Measurements from ENCODE around the gene TBXA2R.

TBXA2R gene

GRCh38 chr19:3606690-3607289, at the start of gene TBXA2R:
TBXA2R (minus strand) TSS chr19:3606875; CDS start chr19:3600634, 6,241 bp downstream.
- peak within 1 kb of the TSS; percentile 69 for H3K27ac ChIP-seq
- TF ChIP-seq ZFX (IDR thresholded peaks at IDR 0.05; ENCODE audit: borderline replicate concordance) (no peak), CTCF (IDR thresholded peaks at IDR 0.05) (no peak)

- no peak overlapping the region for H3K27ac ChIP-seq
Observed at GRCh38 chr19:3656073-3656746, 49.5 kb upstream of the TBXA2R start.

GRCh38 chr19:3655402-3656072, 48.9 kb upstream of the TBXA2R start:
- H3K27ac ChIP-seq = no peak overlapping the region
- TF ChIP-seq CTCF (IDR thresholded peaks at IDR 0.05) (no peak), ZFX (IDR thresholded peaks at IDR 0.05; ENCODE audit: borderline replicate concordance) (no peak)

More at GRCh38 chr19:3656073-3656746, 49.5 kb upstream of the TBXA2R start:
- no peak for TF ChIP-seq CTCF (IDR thresholded peaks at IDR 0.05)
- no peak for TF ChIP-seq ZFX (IDR thresholded peaks at IDR 0.05; ENCODE audit: borderline replicate concordance)

GRCh38 chr19:3653865-3654513, 47.3 kb upstream of the TBXA2R start:
- no peak overlapping the region for H3K27ac ChIP-seq
- TF ChIP-seq ZFX (IDR thresholded peaks at IDR 0.05; ENCODE audit: borderline replicate concordance) (no peak), CTCF (IDR thresholded peaks at IDR 0.05) (peak; percentile 47)

- no peak overlapping the region for H3K27ac ChIP-seq
- no peak for TF ChIP-seq CTCF (IDR thresholded peaks at IDR 0.05)
- no peak for TF ChIP-seq ZFX (IDR thresholded peaks at IDR 0.05; ENCODE audit: borderline replicate concordance)
Observed at GRCh38 chr19:3653081-3653795, 46.6 kb upstream of the TBXA2R start.

GRCh38 chr19:3652422-3652821, 45.7 kb upstream of the TBXA2R start:
- no peak overlapping the region for H3K27ac ChIP-seq
- TF ChIP-seq ZFX (IDR thresholded peaks at IDR 0.05; ENCODE audit: borderline replicate concordance) = no peak
- no peak for TF ChIP-seq CTCF (IDR thresholded peaks at IDR 0.05)

Measured in 22Rv1 (cell line).